Stimulated activated naive CD4-positive, alpha-beta T cell treated with Interleukin-2 at 50 U/mL for 16 hours (primary cell): ENCODE results near the gene EPB41L1.

Experiments used
- DNase-seq: peaks from one replicate; lab custom pipeline; 2025; lab: John Stamatoyannopoulos, UW

Gene EPB41L1

DNA sequence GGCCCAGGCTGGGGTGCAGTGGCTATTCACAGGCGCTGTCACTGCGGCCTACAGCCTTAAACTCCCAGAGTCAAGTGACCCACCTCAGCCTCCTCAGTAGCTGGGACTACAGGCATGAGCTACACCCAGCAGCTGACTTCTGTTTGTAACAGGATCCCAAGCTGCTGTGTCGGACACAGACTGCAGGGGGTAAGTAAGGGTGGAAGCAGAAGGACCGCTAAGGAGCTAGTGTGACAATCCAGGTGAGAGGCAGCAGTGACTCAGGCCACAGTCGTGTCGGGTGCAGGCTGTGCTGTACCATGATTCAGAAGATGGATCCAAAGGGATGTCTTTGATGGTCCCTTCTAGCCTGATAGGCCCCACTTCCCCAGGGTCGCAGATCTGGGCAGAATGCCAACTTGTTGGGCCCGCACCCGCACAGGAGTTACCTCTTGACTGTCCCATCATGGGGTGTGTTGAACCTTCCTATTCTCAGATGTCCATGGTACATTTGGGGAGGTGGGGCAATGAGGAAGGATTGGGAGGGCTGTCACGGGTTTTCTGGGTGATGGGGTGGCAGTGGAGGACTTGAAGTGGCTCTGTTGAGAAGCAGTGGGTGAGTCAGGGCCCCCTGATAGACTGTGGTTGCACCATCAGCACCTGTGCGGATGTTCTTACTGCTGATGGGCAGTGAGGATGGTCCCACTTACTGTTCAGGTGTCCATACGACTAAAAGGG, 107.0 kb downstream of the EPB41L1 start:
- no peak for DNase-seq

DNA sequence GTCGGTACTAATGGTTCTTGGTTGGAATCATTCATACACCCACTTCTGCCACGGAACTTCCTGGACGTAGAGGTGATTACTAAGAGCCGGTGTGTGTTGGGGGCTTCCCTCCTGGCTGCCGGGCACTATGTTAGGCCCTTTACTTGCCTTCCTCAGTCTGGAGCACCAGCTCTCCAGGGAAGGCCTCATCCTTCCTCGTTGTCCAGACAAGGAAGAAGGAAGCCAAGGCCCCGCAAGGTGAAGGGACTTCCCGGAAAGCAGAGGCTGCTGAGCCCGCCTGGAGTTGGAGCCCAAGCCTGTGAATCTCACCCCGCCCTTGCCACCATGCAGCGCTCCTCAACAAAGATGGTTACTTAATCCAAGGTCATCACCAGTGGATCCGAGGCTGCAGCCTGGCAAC, 107.9 kb downstream of the EPB41L1 start:
- DNase-seq: no peak

DNA sequence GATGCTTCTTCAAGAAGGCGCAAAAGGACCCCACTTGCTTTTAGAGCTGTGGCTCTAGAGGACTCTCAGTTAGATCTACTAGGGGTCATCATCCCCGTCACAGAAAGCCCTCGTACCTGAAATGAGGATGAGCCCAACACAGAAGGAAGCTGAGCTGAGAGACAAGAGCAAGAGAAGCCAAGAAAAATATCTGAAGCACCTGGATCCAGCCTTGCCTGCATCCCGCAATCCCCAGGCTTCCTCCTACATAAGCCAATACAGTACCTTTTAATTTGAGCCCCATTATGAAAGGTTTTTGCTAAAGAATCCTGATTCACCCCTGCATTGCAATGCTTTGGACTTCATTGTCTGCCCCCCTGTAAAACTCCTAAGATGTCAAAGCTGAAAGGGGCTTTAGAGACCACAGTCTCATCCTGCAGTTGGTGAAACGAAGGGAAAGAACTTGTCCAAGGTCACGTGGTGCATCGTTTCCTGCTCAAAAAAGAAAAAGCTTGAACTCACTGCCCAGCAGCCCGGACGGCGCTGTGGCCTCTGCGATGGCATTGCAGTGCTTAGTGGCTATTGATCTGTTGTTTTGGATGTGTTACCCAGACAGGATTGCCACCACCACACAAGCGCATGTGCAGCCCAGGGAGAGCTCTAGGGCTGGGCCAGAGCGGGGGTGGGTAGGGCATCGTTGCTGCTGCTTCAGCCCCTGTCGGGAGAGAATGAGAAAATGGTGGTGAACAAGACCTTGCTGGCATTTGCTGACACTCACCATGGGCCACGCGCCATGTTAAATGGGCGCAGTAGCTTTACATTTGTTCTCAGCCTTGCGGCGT, 110.1 kb downstream of the EPB41L1 start:
- no peak for DNase-seq

DNA sequence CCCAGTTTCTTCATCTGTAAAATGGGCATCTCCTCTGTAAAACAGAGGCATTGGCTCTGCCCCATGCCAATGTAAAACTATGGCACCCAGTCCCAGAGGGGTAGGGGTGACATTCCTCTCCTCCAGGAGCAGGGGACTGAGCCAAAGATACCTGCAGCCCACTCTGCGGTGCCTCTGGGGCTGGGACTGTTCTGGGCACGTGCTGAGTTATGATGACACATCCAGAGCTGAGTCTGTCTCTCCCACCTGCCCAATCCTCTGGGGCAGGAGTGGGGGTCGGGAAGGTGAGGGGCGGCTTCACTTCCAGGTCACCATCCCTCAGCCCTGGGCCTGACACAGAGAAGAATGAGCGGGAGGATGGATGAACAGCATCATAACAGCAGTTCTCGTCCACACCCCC, 111.6 kb downstream of the EPB41L1 start:
- no peak for DNase-seq

DNA sequence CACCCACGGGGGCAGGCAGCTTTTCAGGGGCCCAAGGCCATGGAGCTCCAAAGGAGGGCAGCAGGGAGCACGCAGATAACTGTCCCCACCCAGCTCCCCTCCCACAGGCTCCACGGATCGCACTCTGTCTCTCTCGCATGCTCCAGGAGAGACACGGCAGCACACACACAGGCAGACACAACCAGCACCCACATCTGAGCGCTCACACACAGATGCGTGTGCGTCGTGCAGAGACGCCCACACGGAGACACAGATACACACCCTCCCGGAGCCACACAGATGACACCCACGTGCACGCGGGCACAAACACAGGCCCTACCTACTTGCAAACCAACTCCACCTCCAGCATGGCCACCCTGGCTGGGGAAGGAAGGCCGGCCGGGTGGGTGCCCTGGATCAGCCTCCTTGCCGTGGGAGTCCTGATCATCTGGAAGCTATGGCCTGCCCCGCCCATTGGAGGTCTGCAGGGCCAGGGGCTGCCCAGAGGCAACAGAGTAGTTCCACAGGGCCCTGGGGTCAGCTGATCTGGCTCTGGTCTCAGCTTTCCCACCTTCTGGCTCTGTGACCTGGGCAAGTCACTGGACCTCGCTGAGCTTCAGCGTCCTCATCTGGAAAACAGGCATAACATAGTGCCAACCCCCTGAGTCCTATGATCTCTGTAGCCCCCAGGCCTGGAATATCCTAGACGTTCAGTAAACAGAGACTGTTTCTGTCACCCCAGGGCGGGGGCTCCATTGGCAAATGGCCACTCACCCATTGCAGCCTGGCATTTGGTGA, 113.3 kb downstream of the EPB41L1 start:
- DNase-seq: no peak

DNA sequence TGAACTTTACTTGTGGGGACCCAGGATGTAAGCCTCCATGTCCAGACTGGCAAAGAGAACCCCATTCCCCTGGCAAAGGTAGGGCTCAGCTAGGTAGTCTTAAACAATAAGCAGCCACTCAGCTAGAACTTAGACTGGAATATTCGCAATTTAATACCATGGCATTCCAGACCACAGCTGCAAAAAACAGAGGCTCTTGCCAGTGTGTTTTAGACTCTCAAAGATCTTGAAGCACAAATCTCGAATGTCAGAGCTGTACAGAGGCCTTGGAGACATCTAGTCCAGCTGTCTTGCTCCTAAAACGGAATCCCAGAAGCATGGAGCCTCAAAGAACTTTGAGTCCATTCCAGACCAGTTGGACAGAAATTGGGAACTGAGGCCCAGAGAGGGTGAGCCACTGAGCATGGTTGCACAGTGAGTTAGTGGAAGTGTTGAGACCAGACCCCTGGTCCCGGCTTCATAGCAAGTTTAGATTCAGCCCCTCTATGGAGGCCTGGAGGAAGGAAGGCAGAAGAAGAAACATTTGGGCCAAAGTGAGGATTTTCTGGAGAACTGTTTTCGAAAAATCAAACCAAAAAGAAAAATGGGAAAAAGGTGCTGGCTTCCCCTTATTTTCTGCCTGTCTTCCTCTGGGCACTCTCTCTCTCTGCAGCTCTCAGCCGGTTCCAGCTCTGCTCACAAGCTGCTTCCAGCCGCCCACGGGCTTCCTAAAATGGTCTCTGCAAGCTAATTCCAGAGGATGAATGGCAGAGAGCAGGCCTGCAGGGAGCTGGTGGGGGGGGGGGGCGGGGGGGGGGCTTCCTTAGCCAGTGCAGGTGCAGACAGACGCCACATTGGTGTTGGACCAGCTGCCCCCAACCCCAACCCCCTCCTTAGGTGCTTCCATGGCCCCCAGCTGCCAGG, 114.2 kb downstream of the EPB41L1 start:
- no peak for DNase-seq

DNA sequence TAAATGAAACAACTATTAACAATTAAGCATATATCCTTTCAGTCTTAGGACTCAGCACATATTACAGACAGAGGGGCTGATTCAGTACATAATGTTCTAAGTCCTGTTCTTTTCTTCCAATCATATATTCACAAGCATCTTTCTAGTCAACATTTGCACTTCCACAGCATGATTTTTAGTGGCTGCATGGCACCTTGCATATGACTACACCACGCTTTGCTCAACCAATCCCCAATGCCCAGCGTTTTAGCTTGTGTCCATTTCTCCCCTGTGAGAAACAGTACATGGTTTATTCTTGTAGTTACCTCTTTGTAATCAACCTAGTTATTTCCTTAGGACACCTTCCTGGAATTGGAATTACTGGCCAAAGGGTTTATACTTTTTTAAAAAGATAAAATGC, 115.0 kb downstream of the EPB41L1 start:
- no peak for DNase-seq

DNA sequence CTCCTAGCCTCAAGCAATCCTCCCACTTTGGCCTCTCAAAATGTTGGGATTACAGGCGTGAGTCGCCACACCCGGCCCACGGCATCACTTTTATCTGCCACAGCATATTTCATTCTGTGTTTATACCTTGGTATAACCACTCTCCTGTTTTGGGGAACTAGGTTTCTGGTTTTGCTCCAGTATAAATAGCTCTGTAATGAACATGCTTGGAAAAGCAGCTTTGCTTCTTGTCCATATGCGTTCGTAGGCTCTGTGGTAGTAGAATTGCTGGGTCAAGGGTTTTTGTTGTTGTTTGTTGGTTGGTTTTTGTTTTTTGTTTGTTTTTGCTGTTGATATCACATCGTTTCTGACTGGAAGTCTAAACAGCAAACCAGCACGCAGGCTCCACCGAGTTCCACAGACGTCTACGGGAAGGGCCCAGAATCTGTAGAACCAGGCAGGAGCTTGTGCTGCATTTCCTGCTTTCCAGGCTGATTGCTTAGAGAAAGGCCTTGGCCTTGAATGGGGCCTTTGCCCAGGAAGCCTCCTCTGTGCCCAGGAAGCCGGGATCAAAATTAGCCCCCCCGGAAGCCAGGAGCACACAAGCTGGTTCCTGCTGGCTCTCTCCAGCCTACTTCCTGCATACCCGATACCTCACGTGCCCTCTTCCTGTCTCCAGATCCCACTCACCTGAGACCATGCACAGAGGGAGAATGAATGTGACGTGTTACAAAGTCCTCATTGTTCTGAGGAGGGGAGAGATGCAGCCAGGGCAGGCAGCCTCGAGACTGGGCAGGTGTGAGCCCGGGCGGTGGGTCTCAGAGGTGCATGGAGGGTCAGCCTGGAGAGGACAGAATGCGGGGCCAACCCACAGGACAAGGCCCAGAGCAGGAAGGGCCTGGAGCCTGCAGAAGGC, 116.5 kb downstream of the EPB41L1 start:
- no peak for DNase-seq

DNA sequence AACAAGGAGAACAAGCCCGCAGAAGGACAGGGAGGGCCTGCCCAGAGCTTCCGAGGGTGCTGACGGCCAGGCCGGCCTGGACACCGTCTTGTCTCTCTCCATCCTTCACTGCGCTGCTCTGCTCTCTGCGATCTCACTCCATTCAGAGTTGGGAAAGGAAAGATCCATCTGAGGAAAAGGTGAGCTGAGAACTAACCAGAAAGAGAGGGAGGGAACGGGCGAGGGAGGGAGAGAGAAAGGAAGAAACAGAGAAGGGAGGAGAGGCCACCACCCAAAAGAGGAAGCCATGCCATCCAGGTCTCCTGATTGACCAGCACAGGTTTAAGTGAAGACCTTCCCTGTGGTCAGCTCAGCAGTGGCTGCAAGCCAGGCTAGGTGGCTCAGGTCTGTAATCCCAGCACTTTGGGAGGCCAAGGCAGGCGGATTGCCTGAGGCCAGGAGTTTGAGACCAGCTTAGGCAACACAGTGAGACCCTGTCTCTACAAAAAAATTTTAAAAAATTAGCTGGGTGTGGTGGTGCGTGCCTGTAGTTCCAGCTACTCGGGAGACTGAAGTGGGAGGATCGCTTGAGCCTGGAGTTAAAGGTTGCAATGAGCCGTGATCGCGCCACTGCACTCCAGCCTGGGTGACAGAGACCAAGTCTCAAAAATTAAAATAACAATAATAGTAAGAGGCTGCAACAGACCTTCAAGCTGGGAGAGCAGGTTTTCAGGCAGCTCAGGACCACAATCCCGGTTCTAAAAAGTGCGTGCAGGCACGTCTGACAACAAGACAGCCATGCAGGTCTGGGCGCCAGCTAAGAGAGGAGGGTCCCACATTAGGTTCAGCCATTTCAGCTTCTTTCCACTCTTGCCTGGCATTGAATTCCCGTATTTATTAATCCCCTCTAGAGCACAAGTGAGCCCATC, 117.4 kb downstream of the EPB41L1 start:
- DNase-seq: no peak

DNA sequence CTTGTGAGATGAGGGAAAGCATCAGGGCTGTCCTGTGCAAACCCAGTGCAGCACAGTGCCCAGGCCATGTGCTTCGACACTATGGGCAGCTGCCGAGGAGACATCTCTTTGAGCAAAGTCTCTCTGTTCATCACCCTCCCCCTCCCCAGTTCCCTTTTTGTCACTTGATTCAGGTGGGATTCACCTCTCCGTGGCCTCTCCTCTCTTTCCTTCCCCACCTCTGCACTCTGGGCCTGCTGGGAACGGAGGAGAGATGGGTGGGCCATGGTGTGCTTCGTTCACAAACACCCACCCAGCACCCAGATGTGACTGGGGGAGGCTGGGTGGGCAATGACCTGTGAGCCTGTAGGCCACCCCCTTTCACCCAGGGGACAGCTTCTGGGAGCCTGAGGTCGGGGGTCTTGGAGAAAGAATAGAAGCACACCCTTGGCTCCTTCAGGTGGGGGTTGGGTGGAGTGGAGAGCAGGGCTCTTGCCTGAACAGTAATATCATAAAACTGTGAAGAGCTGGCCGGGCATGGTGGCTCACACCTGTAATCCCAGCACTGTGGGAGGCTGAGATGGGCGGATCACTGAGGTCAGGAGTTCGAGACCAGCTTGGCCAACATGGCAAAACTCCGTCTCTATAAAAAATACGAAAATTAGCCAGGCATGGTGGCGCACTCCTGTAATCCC, 118.1 kb downstream of the EPB41L1 start:
- DNase-seq: no peak

DNA sequence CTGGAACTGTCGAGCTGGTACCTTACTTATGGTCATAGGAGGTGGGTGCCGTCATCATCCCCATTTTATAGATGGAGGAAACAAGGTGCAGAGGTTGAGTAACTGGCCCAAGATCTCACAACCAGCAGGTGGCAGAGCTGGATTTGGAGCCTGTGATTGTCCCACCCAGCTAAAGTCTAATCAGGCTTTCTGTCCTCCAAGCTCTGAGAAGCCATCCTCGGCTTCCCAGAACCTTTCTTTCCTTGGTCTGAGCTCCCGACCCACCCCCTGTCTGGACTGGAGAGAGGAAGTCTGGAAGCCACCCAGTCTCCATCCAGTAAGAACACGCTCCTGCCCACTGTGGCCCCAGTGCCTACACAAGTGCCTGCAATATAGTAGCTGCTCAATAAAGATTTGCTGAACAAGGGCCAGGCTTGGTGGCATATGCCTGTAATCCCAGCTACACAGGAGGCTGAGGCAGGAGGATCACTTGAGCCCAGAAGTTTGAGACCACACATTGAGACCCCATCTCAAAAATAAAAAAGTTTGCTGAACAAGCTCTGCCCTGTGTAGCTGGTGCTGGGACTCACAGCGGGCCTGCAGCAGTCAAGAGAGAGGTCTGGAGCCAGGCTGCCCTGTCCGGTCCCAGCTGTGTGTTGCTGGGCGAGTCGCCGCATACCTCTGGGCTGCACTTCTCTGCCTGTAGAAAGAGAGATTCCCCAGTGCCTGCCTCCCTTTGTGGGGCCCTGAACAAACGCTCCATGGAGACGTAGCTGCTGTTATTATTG, 119.1 kb downstream of the EPB41L1 start:
- no peak for DNase-seq

DNA sequence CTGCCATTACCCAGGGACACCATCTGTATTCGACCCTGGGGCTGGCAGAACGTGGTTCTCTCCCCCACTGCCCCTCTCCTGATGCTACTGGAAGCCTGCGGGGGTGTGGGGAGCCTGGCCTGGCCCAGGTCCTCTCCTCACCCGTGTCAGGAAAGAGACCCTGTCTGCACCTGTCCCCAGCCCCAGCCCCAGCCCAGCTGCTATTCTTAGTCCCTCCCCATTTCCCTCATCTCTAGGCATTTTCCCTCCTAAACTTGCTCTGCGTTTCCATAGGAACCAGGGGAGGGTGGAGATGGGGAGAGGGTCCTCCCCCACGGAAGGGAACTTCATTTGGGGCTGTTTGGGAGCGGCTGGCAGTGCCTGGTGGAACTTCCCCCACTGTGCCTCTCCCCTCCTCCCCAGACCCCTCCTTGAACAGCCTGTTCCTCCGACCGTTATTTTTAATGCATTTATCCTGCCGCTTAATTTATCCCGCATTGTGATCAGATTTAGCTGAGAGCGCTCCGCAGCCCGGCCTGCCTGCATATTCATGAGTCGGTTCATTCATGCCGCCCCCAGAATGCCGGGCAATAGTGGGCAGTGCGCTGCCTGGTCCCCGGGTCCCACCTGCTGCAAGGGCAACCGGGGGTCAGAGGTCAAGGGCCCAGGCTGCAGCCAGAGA, 119.8 kb downstream of the EPB41L1 start:
- no peak for DNase-seq

DNA sequence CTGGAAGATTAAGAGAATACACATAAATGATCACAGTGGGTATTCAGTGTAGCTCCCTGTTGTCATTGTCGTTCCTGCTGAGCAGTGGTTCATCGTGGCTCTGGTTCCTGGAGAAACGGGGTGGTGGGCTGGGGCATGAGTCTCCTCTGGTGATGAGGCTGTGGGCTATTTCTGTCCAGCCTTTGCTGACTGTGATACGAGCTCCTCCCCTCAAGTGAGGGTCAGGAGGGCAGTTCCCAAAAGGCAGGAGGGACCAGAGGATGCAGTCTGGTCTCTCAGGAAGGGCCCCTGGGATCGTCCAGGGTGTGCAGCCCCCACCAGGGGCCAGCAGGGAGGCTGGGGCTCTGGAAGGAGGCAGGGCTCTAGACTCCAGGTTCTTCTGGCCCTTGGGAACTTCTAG, 120.5 kb downstream of the EPB41L1 start:
- DNase-seq: no peak

DNA sequence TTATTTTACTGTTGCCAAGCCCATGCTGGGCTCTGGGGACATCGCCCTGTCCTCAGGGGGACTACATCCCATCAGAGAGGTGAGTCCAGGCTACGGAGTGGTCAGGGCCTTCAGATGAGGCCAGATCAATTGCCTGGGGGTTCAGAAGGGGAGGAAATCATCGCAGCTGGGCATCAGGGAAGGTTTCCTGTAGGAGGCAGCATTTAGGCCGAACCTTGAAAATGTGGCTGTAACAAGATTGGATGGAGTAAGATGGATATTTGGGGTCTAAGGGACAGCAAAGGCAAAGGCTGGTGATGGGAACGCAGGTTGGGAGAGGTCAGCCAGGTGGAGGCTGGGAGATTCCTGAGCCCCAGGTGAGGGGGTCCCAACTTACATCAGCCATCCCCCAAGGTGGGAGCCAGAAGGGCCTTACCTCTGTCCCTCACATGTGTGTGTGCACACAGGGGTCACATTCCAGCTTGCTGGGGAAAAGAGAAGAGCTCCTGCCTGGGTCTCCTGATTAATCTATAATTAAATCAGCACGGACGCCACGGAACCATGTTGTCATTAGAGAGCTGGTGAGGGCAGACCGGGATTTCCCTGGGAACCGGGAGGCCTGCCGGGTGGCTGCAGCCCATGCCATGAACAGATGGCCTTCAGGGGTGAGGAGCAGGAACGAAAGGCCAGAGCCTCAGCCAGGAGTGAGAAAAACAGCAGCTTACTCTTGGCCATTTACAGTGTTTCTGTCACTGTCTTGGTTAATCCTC, 121.1 kb downstream of the EPB41L1 start:
- no peak for DNase-seq

DNA sequence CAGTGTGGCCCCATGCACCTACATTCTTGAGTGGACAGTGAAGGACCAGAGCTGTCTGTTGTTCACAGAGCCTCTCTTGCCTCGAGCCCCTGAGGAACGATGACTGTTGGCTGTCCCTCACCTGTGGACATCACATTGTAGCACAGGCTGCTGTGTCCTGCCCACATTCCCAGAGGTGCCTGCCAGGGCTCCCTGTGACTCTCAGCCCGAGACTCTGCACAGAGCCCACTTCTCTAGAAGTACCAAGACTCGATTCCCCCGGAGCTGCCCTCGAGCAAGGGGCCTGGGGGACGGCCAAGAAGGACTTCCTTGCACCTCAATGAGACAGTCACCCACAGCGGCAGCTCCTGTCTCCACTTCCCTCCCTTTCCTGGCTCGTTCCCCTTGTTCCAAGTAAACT, 123.0 kb downstream of the EPB41L1 start:
- no peak for DNase-seq

DNA sequence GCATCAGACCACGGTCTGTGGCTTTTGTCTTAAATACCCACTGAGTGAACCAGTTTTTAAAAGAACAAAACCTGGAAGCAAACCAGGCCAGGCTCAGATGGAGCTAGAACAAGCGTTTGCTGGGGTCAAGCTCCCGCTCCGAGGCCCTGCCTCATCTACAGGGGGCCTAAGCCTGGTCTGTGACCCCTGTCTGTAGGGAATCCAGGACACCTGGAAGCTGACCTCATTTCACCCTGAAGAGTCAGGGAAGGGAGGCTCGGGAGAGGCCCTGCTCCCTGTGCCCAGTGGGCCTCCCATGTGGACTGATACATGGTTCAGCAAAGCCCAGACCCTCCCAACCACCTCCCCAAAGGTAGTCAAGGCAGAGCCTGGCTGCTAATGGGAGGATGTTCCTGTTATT, 124.8 kb downstream of the EPB41L1 start:
- no peak for DNase-seq

DNA sequence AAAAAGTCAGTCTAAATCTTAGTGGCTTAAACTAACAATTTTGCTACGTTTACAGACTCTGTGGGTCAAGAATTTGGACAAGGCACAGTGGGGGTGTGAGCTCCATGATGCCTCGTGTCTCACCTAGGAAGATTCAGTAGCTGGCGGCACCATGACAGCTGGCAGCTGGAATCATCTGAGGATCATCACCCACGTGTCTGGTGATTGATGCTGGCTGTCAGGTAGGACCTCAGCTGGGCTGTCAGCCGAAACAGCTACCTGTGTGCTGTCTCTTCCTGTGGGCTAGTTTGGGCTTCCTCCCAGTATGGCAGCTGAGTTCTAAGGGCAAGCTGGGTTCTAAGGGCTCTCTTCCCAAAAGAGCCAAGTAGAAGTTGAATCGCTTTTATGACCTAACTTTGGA, 125.2 kb downstream of the EPB41L1 start:
- no peak for DNase-seq
